Gastrocnemius medialis (tissue), 4 donors: Measurements from ENCODE around the gene ARRB1.

Experiments
- POLR2A ChIP-seq, 2 donors: fragments of 450-650 bp; IDR thresholded peaks; one replicate each; pipeline ENCODE4 v1.6.1; 2017; ENCODE audit warnings: antibody characterized with exemption in 2 of 2, mild to moderate bottlenecking in 2 of 2, moderate library complexity in 2 of 2
- TF ChIP-seq, protein P1 (sequence below), 5 experiments: fragments of 450-650 bp in 3 of 5; fragments of 200-600 bp in 2 of 5; sonication (generic) in 2 of 5; IDR thresholded peaks in 4 of 5; conservative IDR thresholded peaks in 1 of 5; 1 replicate in 4 of 5; 2 replicates in 1 of 5; pipeline ENCODE4 v1.5.1; 2016 to 2019; ENCODE audit warnings: antibody characterized with exemption in 5 of 5, mild to moderate bottlenecking in 3 of 5, moderate library complexity in 3 of 5

DNA sequence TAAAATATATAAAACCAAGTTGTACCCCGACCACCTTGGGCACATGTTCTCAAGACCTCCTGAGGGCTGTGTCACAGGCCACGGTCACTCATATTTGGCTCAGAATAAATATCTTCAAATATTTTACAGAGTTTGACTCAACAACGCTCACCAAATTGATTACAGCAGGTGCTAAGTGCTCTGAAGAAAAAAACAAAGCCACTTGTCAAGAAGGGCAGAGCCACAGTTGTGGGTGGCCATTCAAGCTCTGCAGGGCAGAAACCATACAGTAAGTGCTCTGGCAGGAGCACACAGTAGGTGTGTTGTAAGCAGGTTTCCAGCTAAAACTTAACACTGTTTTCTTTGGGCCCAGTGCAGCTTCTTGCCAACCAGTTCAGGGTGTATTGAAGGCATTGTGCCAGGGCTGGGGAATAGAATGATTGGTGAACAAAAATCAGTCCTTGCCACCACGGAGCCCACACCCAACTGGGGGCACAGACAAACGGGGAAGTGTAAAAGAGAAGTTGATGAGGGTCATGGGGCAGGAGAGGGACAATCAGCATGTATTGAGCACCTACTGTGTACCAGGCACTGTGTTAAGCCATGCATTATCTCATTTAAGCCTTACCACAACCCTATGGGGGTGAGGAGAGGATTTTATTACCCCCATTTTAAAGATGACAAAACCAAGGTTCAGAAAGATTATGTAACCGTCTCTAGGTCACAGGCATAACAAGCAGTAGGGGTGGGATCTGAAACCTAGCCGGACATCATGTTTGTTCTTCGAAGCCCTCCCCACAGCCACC is 18.2 kb downstream of the ARRB1 start:
- TF ChIP-seq POLR2A (IDR thresholded peaks at IDR 0.05), result no peak
- TF ChIP-seq, protein P1, sequence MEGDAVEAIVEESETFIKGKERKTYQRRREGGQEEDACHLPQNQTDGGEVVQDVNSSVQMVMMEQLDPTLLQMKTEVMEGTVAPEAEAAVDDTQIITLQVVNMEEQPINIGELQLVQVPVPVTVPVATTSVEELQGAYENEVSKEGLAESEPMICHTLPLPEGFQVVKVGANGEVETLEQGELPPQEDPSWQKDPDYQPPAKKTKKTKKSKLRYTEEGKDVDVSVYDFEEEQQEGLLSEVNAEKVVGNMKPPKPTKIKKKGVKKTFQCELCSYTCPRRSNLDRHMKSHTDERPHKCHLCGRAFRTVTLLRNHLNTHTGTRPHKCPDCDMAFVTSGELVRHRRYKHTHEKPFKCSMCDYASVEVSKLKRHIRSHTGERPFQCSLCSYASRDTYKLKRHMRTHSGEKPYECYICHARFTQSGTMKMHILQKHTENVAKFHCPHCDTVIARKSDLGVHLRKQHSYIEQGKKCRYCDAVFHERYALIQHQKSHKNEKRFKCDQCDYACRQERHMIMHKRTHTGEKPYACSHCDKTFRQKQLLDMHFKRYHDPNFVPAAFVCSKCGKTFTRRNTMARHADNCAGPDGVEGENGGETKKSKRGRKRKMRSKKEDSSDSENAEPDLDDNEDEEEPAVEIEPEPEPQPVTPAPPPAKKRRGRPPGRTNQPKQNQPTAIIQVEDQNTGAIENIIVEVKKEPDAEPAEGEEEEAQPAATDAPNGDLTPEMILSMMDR (IDR thresholded peaks at IDR 0.05 in 4 of 5, conservative IDR thresholded peaks at IDR 0.05 in 1 of 5), result no peak
